ENCODE measurements around the gene PRB2. TPM values are rescaled to one million over a fixed set of nuclear protein-coding genes. Genes with fewer than 3 reads are reported as not detected.

Gene PRB2
- polyA plus RNA-seq, 1 donor (not counting 4 experiments of a cell fraction or from before 2014, with no cell fraction given): not detected

DNA sequence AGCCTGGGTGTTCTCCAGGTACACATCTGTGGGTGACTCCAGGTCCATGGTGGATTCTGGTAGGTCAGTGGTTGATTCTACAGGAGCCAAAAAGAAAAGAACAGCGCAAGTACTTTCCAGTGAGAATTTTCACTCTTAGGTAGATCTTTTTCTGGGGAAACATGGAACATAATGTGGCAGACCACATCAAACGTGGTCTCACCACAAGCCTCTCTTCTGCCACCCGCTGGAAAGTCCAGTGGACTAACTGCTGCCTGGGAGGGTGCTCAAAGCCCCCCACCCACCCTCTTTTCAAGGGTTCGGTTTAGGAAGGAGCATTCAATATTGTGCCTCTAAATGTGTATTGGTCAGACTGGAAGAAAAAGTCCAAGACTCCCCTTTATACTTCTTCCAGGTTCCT, 36.1 kb upstream of the PRB2 start:
- no peak overlapping the region for H3K9ac ChIP-seq (ENCODE audit: control insufficient read depth, extremely low read depth, insufficient read depth, low read length)
- TF ChIP-seq EZH2 (IDR thresholded peaks at IDR 0.05; ENCODE audit: low read length): no peak
- TF ChIP-seq, protein P1, sequence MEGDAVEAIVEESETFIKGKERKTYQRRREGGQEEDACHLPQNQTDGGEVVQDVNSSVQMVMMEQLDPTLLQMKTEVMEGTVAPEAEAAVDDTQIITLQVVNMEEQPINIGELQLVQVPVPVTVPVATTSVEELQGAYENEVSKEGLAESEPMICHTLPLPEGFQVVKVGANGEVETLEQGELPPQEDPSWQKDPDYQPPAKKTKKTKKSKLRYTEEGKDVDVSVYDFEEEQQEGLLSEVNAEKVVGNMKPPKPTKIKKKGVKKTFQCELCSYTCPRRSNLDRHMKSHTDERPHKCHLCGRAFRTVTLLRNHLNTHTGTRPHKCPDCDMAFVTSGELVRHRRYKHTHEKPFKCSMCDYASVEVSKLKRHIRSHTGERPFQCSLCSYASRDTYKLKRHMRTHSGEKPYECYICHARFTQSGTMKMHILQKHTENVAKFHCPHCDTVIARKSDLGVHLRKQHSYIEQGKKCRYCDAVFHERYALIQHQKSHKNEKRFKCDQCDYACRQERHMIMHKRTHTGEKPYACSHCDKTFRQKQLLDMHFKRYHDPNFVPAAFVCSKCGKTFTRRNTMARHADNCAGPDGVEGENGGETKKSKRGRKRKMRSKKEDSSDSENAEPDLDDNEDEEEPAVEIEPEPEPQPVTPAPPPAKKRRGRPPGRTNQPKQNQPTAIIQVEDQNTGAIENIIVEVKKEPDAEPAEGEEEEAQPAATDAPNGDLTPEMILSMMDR (optimal IDR thresholded peaks at IDR 0.05 in 1 of 3, IDR thresholded peaks at IDR 0.05 in 1 of 3, conservative IDR thresholded peaks at IDR 0.05 in 1 of 3; ENCODE audit: extremely low read depth in 1 of 3, insufficient read depth in 2 of 3, low read length in 3 of 3): no peak
- FAIRE-seq (no peak), DNase-seq (ENCODE audit: low read depth, low spot score) (no peak)
- H3K9me1 ChIP-seq (ENCODE audit: control insufficient read depth, extremely low read depth, insufficient read depth, low read length): no peaks in the 10 kb centered on the region
- dilution Hi-C loops (cut with MboI; ENCODE audit: extremely low pct_ligation_motif_present, low sequenced_read_pairs): no loop called here
- H3K4me2 ChIP-seq (ENCODE audit: control insufficient read depth, extremely low read depth, insufficient read depth, low read depth, low read length): no peak overlapping the region
- no peaks in the 10 kb centered on the region for H3K79me2 ChIP-seq (ENCODE audit: control insufficient read depth, insufficient read depth, low read length)
- no peak overlapping the region for H3K4me3 ChIP-seq (ENCODE audit: control insufficient read depth in 2 of 3, extremely low read depth in 1 of 3, insufficient read depth in 2 of 3, low read depth in 1 of 3, low read length in 3 of 3)
- no peaks in the 10 kb centered on the region for H3K4me1 ChIP-seq (ENCODE audit: control insufficient read depth, extremely low read depth, insufficient read depth, low read length)
- no peak overlapping the region for H2AFZ ChIP-seq (ENCODE audit: control insufficient read depth, low read length)
- H3K27me3 ChIP-seq (ENCODE audit: control insufficient read depth, extremely low read depth, insufficient read depth, low read length): no peaks in the 10 kb centered on the region
- no peak overlapping the region for H3K27ac ChIP-seq (ENCODE audit: control insufficient read depth, insufficient read depth, low read length)
- H3K36me3 ChIP-seq (ENCODE audit: control insufficient read depth in 2 of 2, extremely low read depth in 1 of 2, insufficient read depth in 2 of 2, low read length in 2 of 2): no peaks in the 10 kb centered on the region
- no peaks in the 10 kb centered on the region for H4K20me1 ChIP-seq (ENCODE audit: control insufficient read depth, extremely low read depth, insufficient read depth, low read length)
- H3K9me3 ChIP-seq (ENCODE audit: control insufficient read depth, low read depth, low read length): no peaks in the 10 kb centered on the region

DNA sequence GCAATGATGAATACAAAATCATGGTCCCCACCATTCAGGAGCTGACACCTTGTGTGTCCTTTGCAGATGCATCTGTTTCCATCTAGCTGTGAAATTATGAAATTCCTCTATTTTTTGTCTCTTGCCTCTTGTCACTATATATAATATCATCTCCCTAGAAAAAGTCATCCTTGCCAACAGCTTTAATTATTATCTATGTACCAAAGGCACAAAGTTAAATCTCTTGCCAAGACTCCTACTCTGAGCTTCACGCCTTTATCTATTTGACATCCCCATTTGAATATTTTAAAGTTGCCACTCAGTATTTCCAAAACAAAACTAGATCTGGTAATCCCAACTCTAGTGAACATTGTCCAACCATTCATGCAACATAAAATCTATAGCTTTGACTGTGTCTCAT, 32.0 kb upstream of the PRB2 start:
- TF ChIP-seq, protein P1 (optimal IDR thresholded peaks at IDR 0.05 in 1 of 3, IDR thresholded peaks at IDR 0.05 in 1 of 3, conservative IDR thresholded peaks at IDR 0.05 in 1 of 3; ENCODE audit: extremely low read depth in 1 of 3, insufficient read depth in 2 of 3, low read length in 3 of 3): no peak
- no peak for TF ChIP-seq EZH2 (IDR thresholded peaks at IDR 0.05; ENCODE audit: low read length)
- no peak overlapping the region for H3K9ac ChIP-seq (ENCODE audit: control insufficient read depth, extremely low read depth, insufficient read depth, low read length)
- H3K36me3 ChIP-seq (ENCODE audit: control insufficient read depth in 2 of 2, extremely low read depth in 1 of 2, insufficient read depth in 2 of 2, low read length in 2 of 2): no peaks in the 10 kb centered on the region
- DNase-seq (ENCODE audit: low read depth, low spot score) (no peak), FAIRE-seq (no peak)
- H3K9me3 ChIP-seq (ENCODE audit: control insufficient read depth, low read depth, low read length): no peaks in the 10 kb centered on the region
- H3K4me2 ChIP-seq (ENCODE audit: control insufficient read depth, extremely low read depth, insufficient read depth, low read depth, low read length): no peak overlapping the region
- dilution Hi-C loops (cut with MboI; ENCODE audit: extremely low pct_ligation_motif_present, low sequenced_read_pairs): no loop called here
- H3K27me3 ChIP-seq (ENCODE audit: control insufficient read depth, extremely low read depth, insufficient read depth, low read length): no peaks in the 10 kb centered on the region
- H4K20me1 ChIP-seq (ENCODE audit: control insufficient read depth, extremely low read depth, insufficient read depth, low read length): no peaks in the 10 kb centered on the region
- no peaks in the 10 kb centered on the region for H3K4me1 ChIP-seq (ENCODE audit: control insufficient read depth, extremely low read depth, insufficient read depth, low read length)
- no peak overlapping the region for H3K4me3 ChIP-seq (ENCODE audit: control insufficient read depth in 2 of 3, extremely low read depth in 1 of 3, insufficient read depth in 2 of 3, low read depth in 1 of 3, low read length in 3 of 3)
- H3K79me2 ChIP-seq (ENCODE audit: control insufficient read depth, insufficient read depth, low read length): no peaks in the 10 kb centered on the region
- H2AFZ ChIP-seq (ENCODE audit: control insufficient read depth, low read length): no peak overlapping the region
- H3K9me1 ChIP-seq (ENCODE audit: control insufficient read depth, extremely low read depth, insufficient read depth, low read length): no peaks in the 10 kb centered on the region
- H3K27ac ChIP-seq (ENCODE audit: control insufficient read depth, insufficient read depth, low read length): no peak overlapping the region

Data from keratinocyte (primary cell).